ENCODE results near the gene GLIS1. TPM values are rescaled to one million over a fixed set of nuclear protein-coding genes. Genes with fewer than 3 reads are reported as not detected.

The GLIS1 gene
- total RNA-seq, 2 experiments from 2014 or later = not detected

GRCh38 chr1:53643041-53643880, 95.7 kb downstream of the GLIS1 start:
- H3K27ac Mint-ChIP-seq = no peak overlapping the region
- no peak for TF ChIP-seq CTCF (IDR thresholded peaks at IDR 0.05)
- H3K9me3 Mint-ChIP-seq = no peaks in the 10 kb centered on the region
- ATAC-seq (no peak), DNase-seq (no peak)
- no peaks in the 10 kb centered on the region for H3K4me1 Mint-ChIP-seq (ENCODE audit: low read depth)
- intact Hi-C loops (cut with micrococcal nuclease) = no loop called here
- ChIA-PET POLR2A (no interaction called here), CTCF (interaction anchor here (0.5 kb wide), 1 partner anchor 46 kb away, joined by 3 read pairs; no protein-coding TSS in a partner anchor)
- no peaks in the 10 kb centered on the region for H3K36me3 Mint-ChIP-seq (ENCODE audit: low read depth)
- H3K27me3 Mint-ChIP-seq = no peaks in the 10 kb centered on the region
- H3K4me3 Mint-ChIP-seq = no peak overlapping the region

GRCh38 chr1:53642607-53643006, 96.4 kb downstream of the GLIS1 start:
- no peak overlapping the region for H3K4me3 Mint-ChIP-seq
- no peaks in the 10 kb centered on the region for H3K9me3 Mint-ChIP-seq
- H3K36me3 Mint-ChIP-seq (ENCODE audit: low read depth) = no peaks in the 10 kb centered on the region
- ATAC-seq = no peak
- H3K27me3 Mint-ChIP-seq = no peaks in the 10 kb centered on the region
- DNase-seq = no peak
- no peaks in the 10 kb centered on the region for H3K4me1 Mint-ChIP-seq (ENCODE audit: low read depth)
- intact Hi-C loops (cut with micrococcal nuclease) = no loop called here
- no peak for TF ChIP-seq CTCF (IDR thresholded peaks at IDR 0.05)
- H3K27ac Mint-ChIP-seq = no peak overlapping the region
- ChIA-PET POLR2A (no interaction called here), CTCF (interaction anchor here (0.5 kb wide), 1 partner anchor 46 kb away, joined by 3 read pairs; no protein-coding TSS in a partner anchor)

GRCh38 chr1:53642215-53642555, 96.8 kb downstream of the GLIS1 start:
- H3K4me3 Mint-ChIP-seq = no peak overlapping the region
- H3K36me3 Mint-ChIP-seq (ENCODE audit: low read depth) = no peaks in the 10 kb centered on the region
- H3K4me1 Mint-ChIP-seq (ENCODE audit: low read depth) = no peaks in the 10 kb centered on the region
- H3K27me3 Mint-ChIP-seq = no peaks in the 10 kb centered on the region
- ChIA-PET POLR2A (no interaction called here), CTCF (interaction anchor here (1.6 kb wide), 1 partner anchor 29 kb away, joined by 3 read pairs; no protein-coding TSS in a partner anchor)
- H3K27ac Mint-ChIP-seq = no peak overlapping the region
- ATAC-seq (no peak), DNase-seq (no peak)
- H3K9me3 Mint-ChIP-seq = no peaks in the 10 kb centered on the region
- intact Hi-C loops (cut with micrococcal nuclease) = no loop called here
- no peak for TF ChIP-seq CTCF (IDR thresholded peaks at IDR 0.05)

DNA sequence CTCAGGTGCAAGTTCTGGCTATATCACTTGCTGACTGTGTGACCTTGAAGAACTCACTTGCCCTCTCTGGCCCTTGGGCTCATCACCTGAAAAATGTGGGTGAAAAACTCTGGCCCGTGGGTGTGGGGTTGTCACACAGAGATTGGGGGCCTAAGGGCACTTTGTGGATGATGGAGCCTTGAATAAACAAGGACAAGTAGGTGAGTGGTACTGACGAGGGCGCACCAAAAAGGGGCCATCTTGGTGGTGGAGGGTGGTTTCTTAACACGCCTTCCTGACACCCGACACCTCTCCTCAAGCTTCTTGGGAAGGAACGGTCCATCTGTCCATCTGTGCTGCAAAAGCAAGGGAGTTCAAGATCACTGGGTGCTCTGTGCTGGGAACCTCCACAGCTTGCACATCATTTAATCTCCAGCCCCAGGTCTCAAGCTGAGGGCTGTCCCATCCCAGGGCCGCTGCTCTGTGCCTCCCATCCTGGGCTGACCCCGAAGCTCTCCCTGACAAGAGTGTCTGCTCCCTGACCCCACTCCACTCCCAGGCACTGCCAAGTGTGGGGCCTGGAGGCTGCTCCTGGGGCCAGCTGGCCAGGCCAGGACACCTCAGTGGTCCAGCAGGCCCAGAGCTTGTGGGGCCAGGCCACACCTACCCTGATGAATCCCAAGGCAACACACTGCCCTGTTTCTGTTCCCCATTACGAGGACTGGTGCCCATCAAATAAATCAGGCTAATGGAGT, 97.3 kb downstream of the GLIS1 start:
- ChIA-PET POLR2A (no interaction called here), CTCF (interaction anchor here (1.1 to 1.6 kb wide), 2 partner anchors 30 to 100 kb away, joined by 3 read pairs; no protein-coding TSS in a partner anchor)
- intact Hi-C loops (cut with micrococcal nuclease) = no loop called here
- Mint-ChIP-seq H3K4me3 (no peak overlapping the region), H3K4me1 (ENCODE audit: low read depth) (no peaks in the 10 kb centered on the region), H3K36me3 (ENCODE audit: low read depth) (no peaks in the 10 kb centered on the region), H3K27me3 (no peaks in the 10 kb centered on the region), H3K9me3 (no peaks in the 10 kb centered on the region), H3K27ac (no peak overlapping the region)
- ATAC-seq (no peak), DNase-seq (no peak)
- no peak for TF ChIP-seq CTCF (IDR thresholded peaks at IDR 0.05)

DNA sequence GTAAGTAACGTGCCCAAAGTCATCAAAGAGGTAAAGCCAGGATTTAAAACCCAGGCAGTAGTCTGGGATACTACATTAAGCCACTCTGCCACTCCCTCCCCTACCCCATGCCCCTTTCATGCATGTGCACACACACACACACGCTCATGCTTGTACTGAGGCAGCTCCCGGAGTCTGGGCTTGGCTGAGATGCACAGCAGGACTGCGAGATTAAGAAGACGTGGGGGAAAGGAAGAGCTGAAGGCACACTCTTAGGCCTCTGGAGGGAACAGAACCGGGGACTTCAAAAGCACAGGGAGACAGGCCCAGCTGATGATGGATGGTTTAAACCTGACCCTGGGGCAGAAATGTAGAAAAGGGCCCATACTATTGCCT, 98.3 kb downstream of the GLIS1 start:
- CTCF ChIA-PET = interaction anchor here (1.1 to 1.6 kb wide), 2 partner anchors 31 to 99 kb away, joined by 3 read pairs; no protein-coding TSS in a partner anchor
- POLR2A ChIA-PET = no interaction called here
- TF ChIP-seq CTCF (IDR thresholded peaks at IDR 0.05) = no peak
- Mint-ChIP-seq H3K36me3 (ENCODE audit: low read depth) (no peaks in the 10 kb centered on the region), H3K4me3 (no peak overlapping the region), H3K9me3 (no peaks in the 10 kb centered on the region), H3K27ac (no peak overlapping the region), H3K4me1 (ENCODE audit: low read depth) (no peaks in the 10 kb centered on the region), H3K27me3 (no peaks in the 10 kb centered on the region)
- intact Hi-C loops (cut with micrococcal nuclease) = no loop called here
- ATAC-seq = no peak
- DNase-seq = no peak

Data from activated CD8-positive, alpha-beta T cell treated with anti-CD3 and anti-CD28 coated beads for 36 hours (primary cell).